GM18873 (cell line): ENCODE results near the gene ZNF516.

ENCODE experiments used
- ATAC-seq: cut with Tn5 transposase; IDR thresholded peaks from one replicate; pipeline ENCODE4 v1.9.1; 2021; ENCODE audit warnings: mild to moderate bottlenecking, moderate library complexity, moderate number of reproducible peaks; ENCODE audit not compliant: unreplicated experiment, low FRiP score

Gene ZNF516

DNA sequence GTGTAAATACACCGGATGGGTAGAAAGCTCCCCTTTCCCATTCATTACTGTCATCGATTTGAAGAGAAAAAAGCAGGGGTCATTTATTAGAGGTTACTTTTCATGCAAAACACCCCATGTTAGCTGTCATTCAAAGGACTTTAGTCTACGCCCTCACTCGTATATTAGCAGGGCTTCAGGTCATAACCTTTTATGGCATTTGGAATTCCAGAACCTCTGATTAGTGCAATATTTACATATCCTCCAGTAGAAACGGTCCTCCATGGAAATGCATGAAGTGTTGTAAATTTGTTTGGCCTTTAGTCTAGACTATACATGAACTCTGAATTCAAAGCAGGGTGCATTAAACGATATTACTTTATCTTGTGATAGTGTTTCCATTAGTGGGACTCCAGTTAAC is 180.5 kb downstream of the ZNF516 start:
- ATAC-seq = no peak

GRCh38 chr18:76314015-76314414 is 181.0 kb downstream of the ZNF516 start:
- no peak for ATAC-seq
